ENCODE data around the gene TMUB2. TPM values are rescaled to one million over a fixed set of nuclear protein-coding genes. Genes with fewer than 3 reads are reported as not detected.
A peak's percentile ranks its signal among the peaks of the same experiment; 100 is the strongest.

Gene TMUB2
- total and polyA plus RNA-seq, 3 experiments from 2014 or later: 20.8 to 37.5 (median 22.5) TPM

DNA sequence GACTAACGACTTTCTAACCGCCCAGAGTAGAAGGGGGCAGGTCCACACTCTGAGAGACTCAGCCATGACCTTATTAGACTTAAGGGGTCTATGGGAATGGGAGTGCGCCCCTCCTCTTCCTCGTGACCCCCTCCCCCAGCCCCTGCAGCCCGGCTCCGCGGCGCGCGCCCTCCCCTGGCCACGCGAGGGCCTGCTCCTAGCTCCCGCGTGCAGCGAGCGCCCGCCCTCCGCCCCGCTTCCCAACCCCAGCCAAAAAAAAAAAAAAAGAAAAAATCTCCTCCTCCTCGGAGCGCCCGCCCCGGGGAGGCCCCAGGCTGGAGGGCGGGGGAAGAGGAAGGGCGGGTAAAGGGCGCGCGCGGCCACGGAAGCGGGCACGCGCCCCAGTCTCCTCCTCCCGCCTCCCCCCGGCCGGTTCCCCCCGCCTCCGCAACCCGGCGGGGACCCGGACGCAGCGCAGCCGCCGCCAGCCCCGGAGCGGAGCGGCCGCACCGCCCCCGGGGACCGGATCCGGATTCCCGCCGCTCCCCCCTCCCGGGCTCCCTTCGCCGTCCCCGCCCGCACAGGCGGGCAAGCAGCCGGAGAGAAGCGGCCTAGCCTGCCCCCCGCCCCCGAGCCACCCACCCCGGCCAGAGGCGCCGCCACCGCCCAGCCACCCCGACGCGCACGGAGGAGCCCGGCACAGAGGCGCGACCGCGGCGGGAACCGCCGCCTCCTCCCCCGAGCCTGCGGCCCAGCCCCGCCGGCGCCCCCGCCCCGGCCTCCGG lies 31.8 kb downstream of the TMUB2 start:
- no peaks in the 10 kb centered on the region for H3K27me3 ChIP-seq (ENCODE audit: insufficient read depth, low read length, poor library complexity, severe bottlenecking)
- Mint-ChIP-seq H3K27me3 (no peaks in the 10 kb centered on the region), H3K4me1 (peaks cover 52 to 60% (median 53%) of the 10 kb centered on the region in 3 donors), H3K36me3 (peaks cover 11 to 49% (median 21%) of the 10 kb centered on the region in 3 donors), H3K27ac (peak overlapping the region in 7 of 8 donors; percentile 77 to 97 (median 85)), H3K4me3 (peak overlapping the region; percentile 76 to 89 (median 81)), H3K9me3 (no peaks in the 10 kb centered on the region)
- DNase-seq: peak; percentile 81 to 93 (median 90)
- ChIA-PET CTCF (interaction anchor here (0.8 to 5.7 kb wide), 4 partner anchors 9 to 113 kb away, joined by 3 to 50 read pairs (median 8); no protein-coding TSS in a partner anchor), POLR2A (interaction anchor here (0.6 to 6.2 kb wide), 14 partner anchors 8 to 858 kb away, joined by 3 to 58 read pairs (median 8); partner anchors contain the start of genes ATXN7L3, SLC25A39 and TMUB2)
- peaks cover 55% of the 10 kb centered on the region for H3K4me1 ChIP-seq (ENCODE audit: insufficient read depth, low read length)
- H3K36me3 ChIP-seq (ENCODE audit: insufficient read depth, low read length): peaks cover 20% of the 10 kb centered on the region
- no peaks in the 10 kb centered on the region for H3K9me3 ChIP-seq (ENCODE audit: low read length)
- peak overlapping the region; percentile 59 for H3K4me3 ChIP-seq (ENCODE audit: low read length)
- H3K27ac ChIP-seq (ENCODE audit: low read depth, low read length): peak overlapping the region; percentile 81

DNA sequence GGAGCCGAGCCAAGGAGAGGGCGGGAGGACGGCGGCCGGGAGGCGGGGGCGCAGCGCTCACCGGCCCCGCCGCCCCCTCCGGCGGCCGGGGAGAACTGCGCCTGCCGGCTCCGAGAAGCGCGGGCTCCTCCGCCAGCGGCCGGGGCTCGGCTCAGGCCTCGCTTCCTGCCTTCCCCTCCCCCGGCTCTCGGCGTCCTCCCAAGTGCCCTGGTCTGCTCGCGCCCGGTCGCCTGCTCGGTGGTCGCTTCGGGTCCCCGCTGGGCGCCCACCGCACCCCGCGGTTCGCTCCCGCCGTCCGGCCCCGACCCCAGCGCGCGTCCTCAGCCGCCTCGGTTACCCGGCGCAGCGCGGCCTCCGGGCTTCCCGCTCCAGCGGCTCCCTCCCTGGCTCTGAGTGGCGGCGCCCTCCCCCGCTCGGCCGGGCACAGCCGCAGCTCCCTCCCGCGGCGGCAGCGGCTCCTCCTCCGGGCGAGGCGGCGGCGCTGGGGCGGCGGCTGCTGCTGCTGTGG lies 32.4 kb downstream of the TMUB2 start:
- peaks cover 49% of the 10 kb centered on the region for H3K4me1 ChIP-seq (ENCODE audit: insufficient read depth, low read length)
- Mint-ChIP-seq H3K27me3 (no peaks in the 10 kb centered on the region), H3K9me3 (no peaks in the 10 kb centered on the region), H3K27ac (no peak overlapping the region), H3K36me3 (peaks cover 11 to 42% (median 15%) of the 10 kb centered on the region in 3 donors), H3K4me3 (peak overlapping the region in 6 of 7 donors; percentile 43 to 61 (median 52)), H3K4me1 (peaks cover 45 to 54% (median 47%) of the 10 kb centered on the region in 3 donors)
- DNase-seq: peak; percentile 59 to 80 (median 77)
- peak overlapping the region; percentile 62 for H3K27ac ChIP-seq (ENCODE audit: low read depth, low read length)
- H3K4me3 ChIP-seq (ENCODE audit: low read length): peak overlapping the region; percentile 39
- H3K36me3 ChIP-seq (ENCODE audit: insufficient read depth, low read length): peaks cover 20% of the 10 kb centered on the region
- ChIA-PET POLR2A (interaction anchor here (0.6 to 6.2 kb wide), 12 partner anchors 8 to 132 kb away, joined by 3 to 58 read pairs (median 4); partner anchors contain the start of genes ATXN7L3, SLC25A39 and TMUB2), CTCF (interaction anchor here (1.1 to 5.7 kb wide), 9 partner anchors 9 to 126 kb away, joined by 3 to 50 read pairs (median 6); partner anchors contain the start of genes GRN, HDAC5 and SLC25A39)
- no peaks in the 10 kb centered on the region for H3K9me3 ChIP-seq (ENCODE audit: low read length)
- H3K27me3 ChIP-seq (ENCODE audit: insufficient read depth, low read length, poor library complexity, severe bottlenecking): no peaks in the 10 kb centered on the region

DNA sequence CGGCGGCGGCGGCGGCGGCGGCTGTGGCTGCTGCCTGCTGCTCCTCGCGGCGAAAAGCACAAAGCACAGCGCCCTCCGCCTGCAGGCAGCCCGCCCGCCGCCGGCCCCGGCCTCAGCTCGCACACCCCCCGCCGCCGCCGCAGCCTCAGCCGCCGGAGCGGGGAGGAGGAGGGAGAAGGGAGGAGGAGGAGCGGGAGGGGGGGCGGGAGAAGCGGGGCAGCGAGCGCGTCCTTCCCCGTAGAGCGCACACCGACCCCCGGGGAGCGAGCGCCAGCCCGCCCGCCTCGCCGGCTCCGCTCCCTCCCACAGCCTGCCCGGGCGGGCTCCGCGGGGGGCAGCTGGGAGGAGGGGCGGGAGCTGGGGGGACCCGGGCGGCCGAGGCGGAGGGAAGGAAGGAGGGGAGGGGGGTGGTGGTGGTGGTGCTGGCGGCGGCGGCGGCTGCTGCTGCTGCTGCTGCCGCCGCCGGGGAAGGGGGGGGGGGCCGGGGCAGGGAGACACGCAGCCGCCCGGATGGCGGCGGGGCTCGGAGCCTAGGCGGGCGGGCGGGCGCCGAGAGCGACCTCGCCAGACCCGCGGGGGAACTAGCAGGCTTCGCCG lies 32.9 kb downstream of the TMUB2 start, which contains the start of gene UBTF:
TSS of gene UBTF (minus strand) at position 60 of the 597 bp plus-strand sequence. CDS start 1,446 bp downstream, outside the sequence.
- H3K36me3 Mint-ChIP-seq: peaks cover 10 to 37% (median 13%) of the 10 kb centered on the region in 3 donors
- Histone ChIP-seq H3K27ac (ENCODE audit: low read depth, low read length) (peak within 1 kb of the TSS; percentile 85), H3K4me1 (ENCODE audit: insufficient read depth, low read length) (peaks cover 43% of the 10 kb centered on the region), H3K4me3 (ENCODE audit: low read length) (peak within 1 kb of the TSS; percentile 78), H3K9me3 (ENCODE audit: low read length) (no peaks in the 10 kb centered on the region), H3K27me3 (ENCODE audit: insufficient read depth, low read length, poor library complexity, severe bottlenecking) (no peaks in the 10 kb centered on the region), H3K36me3 (ENCODE audit: insufficient read depth, low read length) (peaks cover 14% of the 10 kb centered on the region)
- H3K27ac Mint-ChIP-seq: peak within 1 kb of the TSS; percentile 87 to 99 (median 91)
- peak; percentile 62 to 85 (median 80) for DNase-seq
- H3K9me3 Mint-ChIP-seq: no peaks in the 10 kb centered on the region
- peak within 1 kb of the TSS; percentile 89 to 100 (median 93) for H3K4me3 Mint-ChIP-seq
- H3K4me1 Mint-ChIP-seq: peaks cover 40 to 49% (median 41%) of the 10 kb centered on the region in 3 donors
- CTCF ChIA-PET: interaction anchor here (0.8 to 5.7 kb wide), 12 partner anchors 10 to 126 kb away, joined by 3 to 50 read pairs (median 6); partner anchors contain the start of genes GRN, HDAC5 and SLC25A39
- no peaks in the 10 kb centered on the region for H3K27me3 Mint-ChIP-seq
- POLR2A ChIA-PET: interaction anchor here (0.6 to 6.2 kb wide), 16 partner anchors 9 to 131 kb away, joined by 3 to 58 read pairs (median 4); partner anchors contain the start of genes ATXN7L3, HDAC5, SLC25A39 and TMUB2

DNA sequence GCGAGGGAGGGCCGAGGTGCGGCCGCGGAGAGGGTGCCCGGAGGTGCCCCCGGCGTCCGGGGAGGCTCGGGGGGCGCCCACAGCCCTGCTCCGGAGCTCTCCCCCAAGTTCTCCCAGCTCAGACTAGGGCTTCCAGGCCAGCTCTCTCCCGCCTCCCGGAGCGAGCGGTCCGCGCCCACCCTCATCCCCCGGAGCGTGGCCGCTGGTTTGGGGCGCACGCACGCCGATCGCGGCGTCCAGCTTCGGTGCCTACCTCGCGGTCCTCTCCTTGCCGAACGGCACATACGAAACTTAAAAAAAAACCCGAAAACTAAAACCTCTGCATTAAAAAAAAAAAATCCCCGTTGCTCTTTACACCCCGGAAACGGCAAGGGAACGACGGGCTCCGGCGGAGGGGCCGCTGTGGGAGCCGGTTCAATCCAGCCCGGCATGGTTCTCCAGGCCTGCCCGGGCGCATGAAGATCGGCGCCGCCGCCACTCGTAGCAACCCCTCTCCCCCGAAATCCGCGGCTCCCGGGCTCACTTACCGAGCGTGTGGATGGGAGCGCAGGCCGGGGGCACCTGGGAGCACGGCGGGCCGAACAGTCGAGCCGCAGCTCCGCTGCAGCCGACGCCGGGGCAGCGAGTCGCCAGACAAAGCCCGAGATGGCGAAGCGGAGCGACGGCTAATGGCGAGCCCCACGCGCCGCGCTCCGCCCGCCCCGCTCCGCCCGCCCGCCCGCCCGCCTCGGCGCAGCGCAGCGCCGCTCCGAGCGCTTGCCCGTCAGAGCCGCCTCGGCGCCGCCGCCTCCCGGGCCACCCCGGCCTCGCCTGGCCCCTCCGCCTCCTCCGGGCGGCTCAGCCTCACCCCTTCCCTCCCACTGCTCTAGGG lies 33.7 kb downstream of the TMUB2 start:
- H3K27ac ChIP-seq (ENCODE audit: low read depth, low read length): peak overlapping the region; percentile 85
- H3K36me3 Mint-ChIP-seq: peaks cover 6 to 30% (median 8%) of the 10 kb centered on the region in 3 donors
- DNase-seq: peak; percentile 45 to 79 (median 63)
- peak overlapping the region; percentile 87 to 99 (median 91) for H3K27ac Mint-ChIP-seq
- peak overlapping the region; percentile 89 to 100 (median 96) for H3K4me3 Mint-ChIP-seq
- no peaks in the 10 kb centered on the region for H3K27me3 Mint-ChIP-seq
- H3K4me1 Mint-ChIP-seq: peaks cover 32 to 41% (median 34%) of the 10 kb centered on the region in 3 donors
- CTCF ChIA-PET: interaction anchor here (0.8 to 5.7 kb wide), 17 partner anchors 10 to 125 kb away, joined by 3 to 50 read pairs (median 5); partner anchors contain the start of genes GRN, HDAC5 and SLC25A39
- no peaks in the 10 kb centered on the region for H3K9me3 ChIP-seq (ENCODE audit: low read length)
- H3K36me3 ChIP-seq (ENCODE audit: insufficient read depth, low read length): peaks cover 7% of the 10 kb centered on the region
- H3K9me3 Mint-ChIP-seq: no peaks in the 10 kb centered on the region
- H3K27me3 ChIP-seq (ENCODE audit: insufficient read depth, low read length, poor library complexity, severe bottlenecking): no peaks in the 10 kb centered on the region
- H3K4me3 ChIP-seq (ENCODE audit: low read length): peak overlapping the region; percentile 89
- POLR2A ChIA-PET: interaction anchor here (0.6 to 6.2 kb wide), 18 partner anchors 8 to 130 kb away, joined by 3 to 58 read pairs (median 6); partner anchors contain the start of genes ATXN7L3, GRN, HDAC5 and RUNDC3A
- H3K4me1 ChIP-seq (ENCODE audit: insufficient read depth, low read length): peaks cover 36% of the 10 kb centered on the region

DNA sequence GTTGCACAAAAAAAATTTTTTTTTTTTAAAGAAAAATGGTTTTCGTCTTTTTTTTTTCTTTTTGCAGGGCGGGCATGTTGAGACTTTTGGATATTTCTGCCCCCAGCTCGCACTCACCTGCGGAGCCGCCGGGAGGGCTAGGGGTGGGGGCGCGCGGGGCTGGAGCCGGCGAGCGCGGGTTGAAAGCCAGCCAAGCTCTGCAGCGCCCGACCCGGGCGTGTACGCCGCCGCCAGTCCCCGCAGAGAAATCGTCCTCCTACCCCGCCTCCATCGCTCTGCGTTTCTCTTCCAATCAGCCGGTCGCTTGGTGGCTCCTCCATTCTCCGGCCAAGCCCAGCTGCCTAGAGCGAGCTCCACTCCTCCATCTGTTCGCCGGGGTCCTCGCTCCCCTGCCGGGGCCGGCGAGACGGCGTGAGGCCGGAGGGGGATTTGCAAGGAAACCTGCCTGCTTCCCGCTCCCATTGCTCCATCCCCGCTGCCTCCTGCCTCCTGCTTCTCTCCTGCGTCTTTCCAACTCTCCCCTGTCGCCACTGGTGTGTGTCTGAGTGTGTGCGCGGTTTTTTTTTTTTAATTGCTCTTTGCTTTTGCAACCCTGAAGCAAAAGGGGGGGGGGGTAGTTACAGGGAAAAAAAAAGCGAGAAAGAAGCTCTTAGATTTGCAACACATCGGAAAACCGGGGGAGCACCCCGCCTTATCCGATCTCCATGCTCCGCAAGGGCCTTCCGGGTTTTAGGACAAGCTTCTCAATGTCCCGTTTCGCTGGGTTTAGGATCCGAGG lies 34.5 kb downstream of the TMUB2 start:
- peak overlapping the region; percentile 89 for H3K4me3 ChIP-seq (ENCODE audit: low read length)
- Mint-ChIP-seq H3K27ac (peak overlapping the region; percentile 80 to 99 (median 96)), H3K4me1 (peaks cover 24 to 33% (median 26%) of the 10 kb centered on the region in 3 donors), H3K9me3 (no peaks in the 10 kb centered on the region), H3K36me3 (peaks cover 2 to 21% (median 4%) of the 10 kb centered on the region in 3 donors), H3K4me3 (peak overlapping the region; percentile 89 to 100 (median 96)), H3K27me3 (no peaks in the 10 kb centered on the region)
- no peaks in the 10 kb centered on the region for H3K27me3 ChIP-seq (ENCODE audit: insufficient read depth, low read length, poor library complexity, severe bottlenecking)
- CTCF ChIA-PET: interaction anchor here (0.6 to 5.7 kb wide), 17 partner anchors 11 to 156 kb away, joined by 3 to 50 read pairs (median 3); partner anchors contain the start of genes GRN and TMUB2
- H3K36me3 ChIP-seq (ENCODE audit: insufficient read depth, low read length): no peaks in the 10 kb centered on the region
- peaks cover 28% of the 10 kb centered on the region for H3K4me1 ChIP-seq (ENCODE audit: insufficient read depth, low read length)
- POLR2A ChIA-PET: interaction anchor here (0.6 to 6.2 kb wide), 15 partner anchors 11 to 132 kb away, joined by 3 to 58 read pairs (median 6); partner anchors contain the start of genes ATXN7L3, GRN, HDAC5 and RUNDC3A
- peak overlapping the region; percentile 59 for H3K27ac ChIP-seq (ENCODE audit: low read depth, low read length)
- no peaks in the 10 kb centered on the region for H3K9me3 ChIP-seq (ENCODE audit: low read length)
- DNase-seq: peak; percentile 48 to 74 (median 68)

DNA sequence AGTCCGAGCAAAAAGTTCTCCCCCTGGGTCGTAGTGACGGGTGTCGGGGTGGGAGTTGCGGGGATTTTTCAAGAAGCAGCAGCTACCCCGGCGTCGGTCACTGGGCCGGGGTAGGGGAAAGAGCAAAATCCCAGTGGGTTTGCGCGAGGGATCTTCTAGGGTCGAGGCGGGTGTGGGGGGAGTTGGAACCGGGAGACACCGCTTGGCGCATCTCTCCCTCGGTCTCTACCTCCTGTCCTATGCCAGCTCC lies 35.0 kb downstream of the TMUB2 start:
- H3K4me3 Mint-ChIP-seq: peak overlapping the region; percentile 89 to 100 (median 96)
- Histone ChIP-seq H3K9me3 (ENCODE audit: low read length) (no peaks in the 10 kb centered on the region), H3K36me3 (ENCODE audit: insufficient read depth, low read length) (no peaks in the 10 kb centered on the region), H3K4me1 (ENCODE audit: insufficient read depth, low read length) (peaks cover 23% of the 10 kb centered on the region), H3K4me3 (ENCODE audit: low read length) (peak overlapping the region; percentile 89), H3K27me3 (ENCODE audit: insufficient read depth, low read length, poor library complexity, severe bottlenecking) (no peaks in the 10 kb centered on the region), H3K27ac (ENCODE audit: low read depth, low read length) (peak overlapping the region; percentile 59)
- ChIA-PET POLR2A (interaction anchor here (0.7 to 6.2 kb wide), 13 partner anchors 11 to 132 kb away, joined by 3 to 58 read pairs (median 6); partner anchors contain the start of genes ATXN7L3, GRN, RUNDC3A and SLC25A39), CTCF (interaction anchor here (0.6 to 5.7 kb wide), 14 partner anchors 12 to 155 kb away, joined by 3 to 50 read pairs (median 3); partner anchors contain the start of genes GRN and TMUB2)
- H3K9me3 Mint-ChIP-seq: no peaks in the 10 kb centered on the region
- peaks cover 0 to 16% (median under 1%) of the 10 kb centered on the region in 3 donors for H3K36me3 Mint-ChIP-seq
- no peak for DNase-seq
- no peaks in the 10 kb centered on the region for H3K27me3 Mint-ChIP-seq
- H3K4me1 Mint-ChIP-seq: peaks cover 19 to 28% (median 21%) of the 10 kb centered on the region in 3 donors
- H3K27ac Mint-ChIP-seq: peak overlapping the region; percentile 80 to 99 (median 96)
